ENCODE results near the gene CNTNAP2.

DNA sequence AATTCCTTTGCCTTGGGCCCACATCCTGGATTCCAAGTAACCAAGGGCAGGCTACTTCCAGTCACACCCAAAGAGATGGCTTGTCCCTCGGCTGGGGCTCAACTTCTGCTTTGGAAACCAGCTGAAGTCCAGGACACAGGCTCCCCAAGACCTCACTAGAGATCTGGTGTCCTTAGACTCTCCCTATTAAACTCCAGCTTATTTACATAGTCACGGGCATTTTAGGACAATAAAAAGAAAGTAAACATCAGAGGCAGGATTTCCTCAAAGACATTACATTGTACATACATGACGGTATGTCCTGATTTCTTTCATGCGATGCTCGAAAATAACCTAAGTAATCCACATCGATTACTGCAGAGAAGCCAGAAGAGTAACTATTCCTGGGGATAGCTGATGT lies 2012.4 kb downstream of the CNTNAP2 start:
- TF ChIP-seq TARDBP (IDR thresholded peaks at IDR 0.05) (no peak), SP1 (IDR thresholded peaks at IDR 0.05) (no peak), FOXM1 (IDR thresholded peaks at IDR 0.05; ENCODE audit: borderline replicate concordance) (no peak), ARNT (IDR thresholded peaks at IDR 0.05) (no peak), SUZ12 (IDR thresholded peaks at IDR 0.05) (no peak), ZNF384 (IDR thresholded peaks at IDR 0.05) (no peak), CTBP1 (IDR thresholded peaks at IDR 0.05; ENCODE audit: borderline replicate concordance) (no peak), PKNOX1 (IDR thresholded peaks at IDR 0.05) (no peak), HDGF (IDR thresholded peaks at IDR 0.05; ENCODE audit: borderline replicate concordance) (no peak)
